Endothelial cell of umbilical vein (primary cell): ENCODE data around the gene ZNF628. TPM values are rescaled to one million over a fixed set of nuclear protein-coding genes. Genes with fewer than 3 reads are reported as not detected.

Experiments
- BruUV-seq: library from RNA; stranded (reverse); fragments of 400-500 nt; replicated peaks from 2 replicates; lab custom pipeline; 2021; lab: Mats Ljungman, UMichigan
- CTCF ChIA-PET: fragments of 300-600, 350-600 bp; sonication (Branson Sonifier 250); formaldehyde crosslinking; loops from one replicate; lab custom pipeline; 2021; ENCODE audit warnings: antibody characterized with exemption, inconsistent platforms; lab: Charles Lee
- POLR2A ChIA-PET: fragments of 300-600, 350-600 bp; sonication (Branson Sonifier 250); formaldehyde crosslinking; loops from one replicate; lab custom pipeline; 2021; ENCODE audit warnings: antibody characterized with exemption, inconsistent platforms; lab: Charles Lee
- DNase-seq: peaks from one replicate; pipeline ENCODE4 v3.0.0-alpha.2; 2011; ENCODE audit warnings: low read depth, low spot score
- FAIRE-seq: peaks from 2 replicates; lab custom pipeline; 2011; peaks lifted over from hg19 to GRCh38; lab: Jason Lieb, UNC
- H2AFZ ChIP-seq: 2 replicates; pipeline ENCODE4 v1.6.0; 2012; ENCODE audit warnings: low read depth, low read length, control low read depth, inconsistent platforms
- H3K27ac ChIP-seq: 2 replicates; pipeline ENCODE4 v1.5.1; 2011; ENCODE audit warnings: low read depth, mild to moderate bottlenecking, control low read depth, low read length, moderate library complexity; ENCODE audit not compliant: insufficient read depth
- H3K27me3 ChIP-seq, 2 experiments: 2 replicates each; pipeline versions ENCODE4 v1.6.0 to v1.6.1; 2011; ENCODE audit warnings: low read length in 2 of 2, mixed read lengths in 1 of 2; ENCODE audit not compliant: control insufficient read depth in 2 of 2, insufficient read depth in 2 of 2
- H3K36me3 ChIP-seq, 2 experiments: 2 replicates in 1 of 2; 3 replicates in 1 of 2; pipeline ENCODE4 v1.5.1; 2011; ENCODE audit warnings: low read length in 2 of 2, mild to moderate bottlenecking in 1 of 2, moderate library complexity in 1 of 2; ENCODE audit not compliant: control insufficient read depth in 2 of 2, insufficient read depth in 2 of 2; ENCODE audit errors: extremely low read depth in 1 of 2
- H3K4me1 ChIP-seq: 3 replicates; pipeline ENCODE4 v1.5.1; 2011; ENCODE audit warnings: mild to moderate bottlenecking, low read length; ENCODE audit not compliant: control insufficient read depth, insufficient read depth; ENCODE audit errors: extremely low read depth
- H3K4me2 ChIP-seq: 2 replicates; pipeline ENCODE4 v1.6.1; 2011; ENCODE audit warnings: low read length, control low read depth, mixed read lengths; ENCODE audit not compliant: insufficient read depth
- H3K4me3 ChIP-seq, 3 experiments: fragments of 200-600 bp in 1 of 3; sonication (generic), shearing (Covaris generic) in 1 of 3; replicated peaks in 1 of 3; 2 replicates each; pipeline ENCODE4 v1.5.1; 2011 to 2016; ENCODE audit warnings: control low read depth in 3 of 3, low read length in 3 of 3, mild to moderate bottlenecking in 2 of 3, inconsistent platforms in 1 of 3, low read depth in 1 of 3, moderate library complexity in 1 of 3; ENCODE audit not compliant: insufficient read depth in 1 of 3
- H3K79me2 ChIP-seq: 2 replicates; pipeline ENCODE4 v1.6.0; 2012; ENCODE audit warnings: low read length, inconsistent platforms; ENCODE audit not compliant: control insufficient read depth, insufficient read depth
- H3K9ac ChIP-seq: replicated peaks from 2 replicates; pipeline ENCODE3; 2011; ENCODE audit warnings: low read length, control low read depth; ENCODE audit not compliant: insufficient read depth; ENCODE audit errors: extremely low read depth
- H3K9me1 ChIP-seq: replicated peaks from 3 replicates; pipeline ENCODE4 v1.6.0; 2011; ENCODE audit warnings: mild to moderate bottlenecking, low read length; ENCODE audit not compliant: control insufficient read depth, insufficient read depth; ENCODE audit errors: extremely low read depth
- H3K9me3 ChIP-seq: replicated peaks from 2 replicates; pipeline ENCODE4 v1.5.1; 2012; ENCODE audit warnings: low read length, inconsistent platforms; ENCODE audit not compliant: control insufficient read depth, insufficient read depth
- H4K20me1 ChIP-seq: replicated peaks from 2 replicates; pipeline ENCODE3; 2011; ENCODE audit warnings: mild to moderate bottlenecking, low read length; ENCODE audit not compliant: control insufficient read depth, insufficient read depth; ENCODE audit errors: extremely low read depth
- EZH2 ChIP-seq: IDR thresholded peaks from 2 replicates; pipeline ENCODE4 v1.6.1; 2012; ENCODE audit warnings: borderline replicate concordance, low read depth, mild to moderate bottlenecking, moderate library complexity, low read length, inconsistent platforms; ENCODE audit not compliant: severe bottlenecking
- GATA2 ChIP-seq: IDR thresholded peaks from 2 replicates; pipeline ENCODE4 v1.7.0; 2011; ENCODE audit warnings: low read depth, mild to moderate bottlenecking, moderate library complexity, mixed read lengths, low read length; ENCODE audit not compliant: insufficient read length, insufficient read depth
- JUN ChIP-seq: IDR thresholded peaks from 2 replicates; pipeline ENCODE4 v1.6.1; 2011; ENCODE audit warnings: borderline replicate concordance, low read depth; ENCODE audit not compliant: insufficient read length, insufficient read depth
- MYC ChIP-seq: IDR thresholded peaks from one replicate; pipeline ENCODE4 v1.6.1; 2011; ENCODE audit warnings: mild to moderate bottlenecking, low read depth, low read length
- POLR2A ChIP-seq: IDR thresholded peaks from 2 replicates; pipeline ENCODE4 v1.6.1; 2012; ENCODE audit warnings: low read depth, mild to moderate bottlenecking, control low read depth, low read length
- POLR2AphosphoS5 ChIP-seq: IDR thresholded peaks from 2 replicates; pipeline ENCODE4 v1.6.1; 2012; ENCODE audit warnings: low read depth, mild to moderate bottlenecking, control low read depth, low read length, moderate library complexity; ENCODE audit not compliant: insufficient read depth
- dilution Hi-C: fragments of 300-500 bp; cut with MboI; formaldehyde crosslinking; loops from one replicate; pipeline ENCODE4 v1.15.0; 2019; ENCODE audit warnings: low sequenced_read_pairs; ENCODE audit not compliant: extremely low pct_ligation_motif_present
- intact Hi-C: fragments of 100-400 bp; cut with micrococcal nuclease; formaldehyde crosslinking; loops from one replicate; pipeline ENCODE4 v1.10.0; 2022
- polyA plus RNA-seq, 4 experiments: library from polyadenylated mRNA; depleted of rRNA in 3 of 4; stranded (reverse) in 3 of 4; unstranded in 1 of 4; fragments of >200 nt; gene quantifications; 2 replicates each; pipeline versions ENCODE4 v1.2.1 to v1.2.3, GENCODE V29; 2011 to 2012; ENCODE audit warnings: missing spikeins in 1 of 4
- total RNA-seq: library from RNA; stranded (reverse); gene quantifications from 2 replicates; pipeline ENCODE4 v1.2.3, GENCODE V29; 2021
- TF ChIP-seq, protein P1 (sequence below): IDR thresholded peaks from 2 replicates; pipeline ENCODE4 v1.6.1; 2011; ENCODE audit not compliant: insufficient read depth, insufficient read length
- TF ChIP-seq, protein P2 (sequence below), 2 donors: IDR thresholded peaks; 1 replicate in 1 of 2; 2 replicates in 1 of 2; pipeline ENCODE4 v1.5.1; 2011; ENCODE audit warnings: low read length in 2 of 2, mild to moderate bottlenecking in 2 of 2, moderate library complexity in 2 of 2, control low read depth in 1 of 2, inconsistent platforms in 1 of 2, low read depth in 1 of 2; ENCODE audit not compliant: insufficient read depth in 1 of 2; ENCODE audit errors: extremely low read depth in 1 of 2

Gene ZNF628
- total and polyA plus RNA-seq, 2 donors (not counting 3 experiments of a cell fraction or from before 2014, with no cell fraction given), result 2.0 to 10.4 TPM

DNA sequence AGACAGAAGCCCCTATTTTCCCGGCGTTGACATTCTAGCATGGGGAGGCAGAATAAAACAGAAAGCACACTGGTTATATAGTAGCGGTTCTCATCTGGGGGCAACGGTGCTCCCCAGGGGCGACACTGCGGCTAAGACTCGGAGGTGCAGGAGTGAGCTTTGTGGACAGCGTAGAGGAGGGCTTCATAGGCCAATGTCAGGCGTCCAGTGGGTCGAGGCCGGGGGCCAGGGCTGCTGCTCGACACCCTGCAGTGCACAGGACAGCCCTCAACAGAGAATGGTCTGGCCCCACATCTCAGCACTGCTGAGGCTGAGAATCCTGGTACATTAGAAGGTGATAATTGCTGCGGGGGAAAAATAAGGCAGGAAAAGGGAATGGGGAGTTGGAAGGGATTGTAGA lies 1.5 kb downstream of the ZNF628 start:
- no TSS peak for BruUV-seq
- CTCF ChIA-PET, result interaction anchor here (0.8 to 6.1 kb wide), 3 partner anchors 9 to 26 kb away, joined by 4 to 62 read pairs (median 14); partner anchors contain the start of gene NAT14
- Histone ChIP-seq H3K79me2 (peaks cover 17% of the 10 kb centered on the region), H3K27ac (no peak overlapping the region), H3K9me1 (no peaks in the 10 kb centered on the region), H3K4me3 (no peak overlapping the region), H3K9me3 (no peaks in the 10 kb centered on the region), H2AFZ (no peak overlapping the region), H3K4me1 (peaks cover 10% of the 10 kb centered on the region), H3K36me3 (no peaks in the 10 kb centered on the region), H3K4me2 (peak overlapping the region; percentile 92), H4K20me1 (no peaks in the 10 kb centered on the region), H3K27me3 (no peaks in the 10 kb centered on the region), H3K9ac (no peak overlapping the region)
- dilution Hi-C loops (no loop called here), intact Hi-C loops (no loop called here)
- TF ChIP-seq JUN (no peak), EZH2 (no peak), POLR2A (no peak), MYC (no peak), GATA2 (no peak), POLR2AphosphoS5 (no peak)
- TF ChIP-seq, protein P1, sequence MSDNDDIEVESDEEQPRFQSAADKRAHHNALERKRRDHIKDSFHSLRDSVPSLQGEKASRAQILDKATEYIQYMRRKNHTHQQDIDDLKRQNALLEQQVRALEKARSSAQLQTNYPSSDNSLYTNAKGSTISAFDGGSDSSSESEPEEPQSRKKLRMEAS, result no peak
- TF ChIP-seq, protein P2, sequence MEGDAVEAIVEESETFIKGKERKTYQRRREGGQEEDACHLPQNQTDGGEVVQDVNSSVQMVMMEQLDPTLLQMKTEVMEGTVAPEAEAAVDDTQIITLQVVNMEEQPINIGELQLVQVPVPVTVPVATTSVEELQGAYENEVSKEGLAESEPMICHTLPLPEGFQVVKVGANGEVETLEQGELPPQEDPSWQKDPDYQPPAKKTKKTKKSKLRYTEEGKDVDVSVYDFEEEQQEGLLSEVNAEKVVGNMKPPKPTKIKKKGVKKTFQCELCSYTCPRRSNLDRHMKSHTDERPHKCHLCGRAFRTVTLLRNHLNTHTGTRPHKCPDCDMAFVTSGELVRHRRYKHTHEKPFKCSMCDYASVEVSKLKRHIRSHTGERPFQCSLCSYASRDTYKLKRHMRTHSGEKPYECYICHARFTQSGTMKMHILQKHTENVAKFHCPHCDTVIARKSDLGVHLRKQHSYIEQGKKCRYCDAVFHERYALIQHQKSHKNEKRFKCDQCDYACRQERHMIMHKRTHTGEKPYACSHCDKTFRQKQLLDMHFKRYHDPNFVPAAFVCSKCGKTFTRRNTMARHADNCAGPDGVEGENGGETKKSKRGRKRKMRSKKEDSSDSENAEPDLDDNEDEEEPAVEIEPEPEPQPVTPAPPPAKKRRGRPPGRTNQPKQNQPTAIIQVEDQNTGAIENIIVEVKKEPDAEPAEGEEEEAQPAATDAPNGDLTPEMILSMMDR (IDR thresholded peaks at IDR 0.05; ENCODE audit: extremely low read depth in 1 of 2, insufficient read depth in 1 of 2, low read depth in 1 of 2, low read length in 2 of 2), result no peak
- POLR2A ChIA-PET, result no interaction called here
- FAIRE-seq (no peak), DNase-seq (no peak)
